AG04449 (cell line): ENCODE data around the gene TFDP1.
"Not testable (repeated sequence)": the region's sequence is repeated elsewhere in the genome, so short reads cannot be mapped to it uniquely, and the experiment has no call there.

Source experiments
- CTCF ChIA-PET: fragments of 350-600 bp; formaldehyde crosslinking; extraction: SDS; loops from one replicate; lab custom pipeline; 2021; ENCODE audit warnings: antibody characterized with exemption; lab: Yijun Ruan, JAX
- POLR2A ChIA-PET: fragments of 400-600, 350-600 bp; formaldehyde crosslinking; extraction: SDS; loops from one replicate; lab custom pipeline; 2020; ENCODE audit warnings: antibody characterized with exemption, inconsistent platforms; lab: Yijun Ruan, JAX
- DNase-seq: peaks from one replicate; pipeline ENCODE4 v3.0.0-alpha.2; 2010; ENCODE audit warnings: low read depth, low spot score
- H3K4me3 ChIP-seq: 2 replicates; pipeline ENCODE4 v1.5.1; 2011; ENCODE audit warnings: low read depth, mild to moderate bottlenecking, control low read depth, low read length
- CTCF ChIP-seq: IDR thresholded peaks from one replicate; pipeline ENCODE4 v1.5.1; 2011; ENCODE audit warnings: mild to moderate bottlenecking, moderate library complexity, low read length, control low read depth, inconsistent platforms; ENCODE audit not compliant: insufficient read depth; ENCODE audit errors: missing control alignments

Gene TFDP1

GRCh38 chr13:113589961-113590339 lies 5.4 kb downstream of the TFDP1 start:
- no peak overlapping the region for H3K4me3 ChIP-seq
- ChIA-PET CTCF (no interaction called here), POLR2A (interaction anchor here (0.6 kb wide), 1 partner anchor 18 kb away, joined by 4 read pairs; no protein-coding TSS in a partner anchor)
- DNase-seq, result no peak
- TF ChIP-seq CTCF, result no peak

- DNase-seq, result no peak
These were observed 7.2 kb downstream of the TFDP1 start for GRCh38 chr13:113591750-113592149.

GRCh38 chr13:113592571-113592970 lies 8.0 kb downstream of the TFDP1 start:
- no peak overlapping the region for H3K4me3 ChIP-seq
- CTCF ChIA-PET, result no interaction called here
- no peak for TF ChIP-seq CTCF
- POLR2A ChIA-PET, result no interaction called here
- DNase-seq, result no peak

More at GRCh38 chr13:113591750-113592149, 7.2 kb downstream of the TFDP1 start:
- H3K4me3 ChIP-seq, result no peak overlapping the region
- ChIA-PET CTCF (no interaction called here), POLR2A (interaction anchor here (1.2 kb wide), 1 partner anchor 110 kb away, joined by 5 read pairs; no protein-coding TSS in a partner anchor)
- no peak for TF ChIP-seq CTCF

GRCh38 chr13:113594066-113594821 lies 9.7 kb downstream of the TFDP1 start:
- DNase-seq, CTCF ChIA-PET, H3K4me3 ChIP-seq, POLR2A ChIA-PET: not testable (repeated sequence)

GRCh38 chr13:113595131-113595530 lies 10.6 kb downstream of the TFDP1 start:
- DNase-seq, result no peak
- H3K4me3 ChIP-seq, result no peak overlapping the region
- ChIA-PET CTCF (no interaction called here), POLR2A (no interaction called here)
- no peak for TF ChIP-seq CTCF

- no peak for DNase-seq
- POLR2A ChIA-PET, result no interaction called here
- CTCF ChIA-PET, result no interaction called here
These were observed 12.0 kb downstream of the TFDP1 start for GRCh38 chr13:113596321-113597200.

More at GRCh38 chr13:113596321-113597200, 12.0 kb downstream of the TFDP1 start:
- no peak overlapping the region for H3K4me3 ChIP-seq
- no peak for TF ChIP-seq CTCF
